GM12878 (cell line): ENCODE results near the gene GPR146. TPM values are rescaled to one million over a fixed set of nuclear protein-coding genes. Genes with fewer than 3 reads are reported as not detected.

Experiments
- BHLHE40 ChIP-seq, 2 experiments: fragments of 450-650 bp in 1 of 2; IDR thresholded peaks; 2 replicates each; pipeline ENCODE4 v1.6.1; 2011 to 2017; ENCODE audit warnings: low read depth in 2 of 2, borderline replicate concordance in 1 of 2, improper control_type of control experiment in 1 of 2, low read length in 1 of 2, mild to moderate bottlenecking in 1 of 2
- CBX3 ChIP-seq: fragments of 200-600 bp; sonication (generic); IDR thresholded peaks from 2 replicates; pipeline ENCODE4 v1.6.1; 2016; ENCODE audit warnings: low read depth, borderline replicate concordance
- CREM ChIP-seq: IDR thresholded peaks from 2 replicates; pipeline ENCODE4 v1.6.1; 2014; ENCODE audit warnings: antibody characterized with exemption, low read depth
- E2F4 ChIP-seq: IDR thresholded peaks from 2 replicates; pipeline ENCODE4 v1.6.1; 2012; ENCODE audit warnings: low read depth, low read length, improper control_type of control experiment
- EGR1 ChIP-seq, 2 experiments: IDR thresholded peaks; 1 replicate in 1 of 2; 2 replicates in 1 of 2; pipeline ENCODE4 v1.6.1; 2011 to 2012; ENCODE audit warnings: low read depth in 2 of 2, low read length in 2 of 2, borderline replicate concordance in 1 of 2, mild to moderate bottlenecking in 1 of 2, moderate library complexity in 1 of 2
- FOXK2 ChIP-seq: fragments of 450-650 bp; IDR thresholded peaks from 2 replicates; pipeline ENCODE4 v1.6.1; 2017; ENCODE audit warnings: mild to moderate bottlenecking, moderate library complexity
- JUND ChIP-seq: IDR thresholded peaks from 2 replicates; pipeline ENCODE4 v1.6.1; 2012; ENCODE audit warnings: low read depth, mild to moderate bottlenecking, low read length, improper control_type of control experiment, moderate library complexity
- RB1 ChIP-seq: fragments of 450-650 bp; formaldehyde crosslinking; IDR thresholded peaks from 2 replicates; pipeline ENCODE4 v1.6.1; 2017; ENCODE audit warnings: mild to moderate bottlenecking, borderline replicate concordance
- SRF ChIP-seq, 2 experiments: IDR thresholded peaks; 2 replicates each; pipeline ENCODE4 v1.6.1; 2011; ENCODE audit warnings: low read depth in 2 of 2, low read length in 2 of 2, mild to moderate bottlenecking in 1 of 2, moderate library complexity in 1 of 2
- polyA plus RNA-seq, 11 experiments: library from polyadenylated mRNA; depleted of rRNA in 4 of 11; unstranded in 6 of 11; stranded (reverse) in 5 of 11; fragments of >200 nt; fragmentation: Nextera tagmentation in 4 of 11; fragmentation: Illumina TruSeq in 1 of 11; extraction: Ambion mirVana in 4 of 11; extraction: Trizol in 1 of 11; gene quantifications; 1 replicate in 1 of 11; 2 replicates in 10 of 11; pipeline versions ENCODE4 v1.2.1 to v1.2.3, GENCODE V29; 2011 to 2016; ENCODE audit warnings: inconsistent platforms in 2 of 11, missing spikeins in 2 of 11, low read depth in 1 of 11
- total RNA-seq, 4 experiments: library from RNA; depleted of rRNA in 3 of 4; stranded (reverse); fragments of >200 nt in 3 of 4; fragmentation: Illumina TruSeq in 1 of 4; extraction: Trizol in 1 of 4; gene quantifications; 2 replicates each; pipeline versions ENCODE4 v1.2.1 to v1.2.3, GENCODE V29; 2013 to 2021
- TF ChIP-seq, protein P1 (sequence below): fragments of 450-650 bp; formaldehyde crosslinking; IDR thresholded peaks from 2 replicates; pipeline ENCODE4 v1.4.0; 2020; ENCODE audit warnings: mild to moderate bottlenecking, moderate library complexity

Gene GPR146
- total and polyA plus RNA-seq, 10 of the 15 experiments (the other 5 are each of a cell fraction or from before 2014, with no cell fraction given): 0.19 to 12.0 (median 0.54) TPM; not detected in 2

DNA sequence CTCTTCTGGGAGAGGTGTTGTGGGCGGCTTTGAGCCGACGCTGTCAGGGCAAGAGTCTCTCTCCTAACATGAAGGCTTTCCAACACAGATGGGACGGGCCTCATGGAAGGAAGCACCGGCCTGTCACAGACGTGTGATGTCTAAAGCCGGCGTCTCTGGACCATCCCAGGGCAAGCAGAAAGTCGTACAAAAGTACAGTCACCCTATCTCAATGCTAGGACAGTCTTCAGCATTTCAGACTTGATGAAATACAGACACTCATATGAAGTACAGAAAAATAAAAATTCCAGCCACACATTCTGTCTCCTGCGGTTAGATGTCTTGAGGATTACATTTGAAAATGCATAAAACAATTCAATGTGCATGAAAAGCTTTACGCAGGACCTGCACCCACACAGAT lies 30.8 kb upstream of the GPR146 start (continued):
- TF ChIP-seq, protein P1, sequence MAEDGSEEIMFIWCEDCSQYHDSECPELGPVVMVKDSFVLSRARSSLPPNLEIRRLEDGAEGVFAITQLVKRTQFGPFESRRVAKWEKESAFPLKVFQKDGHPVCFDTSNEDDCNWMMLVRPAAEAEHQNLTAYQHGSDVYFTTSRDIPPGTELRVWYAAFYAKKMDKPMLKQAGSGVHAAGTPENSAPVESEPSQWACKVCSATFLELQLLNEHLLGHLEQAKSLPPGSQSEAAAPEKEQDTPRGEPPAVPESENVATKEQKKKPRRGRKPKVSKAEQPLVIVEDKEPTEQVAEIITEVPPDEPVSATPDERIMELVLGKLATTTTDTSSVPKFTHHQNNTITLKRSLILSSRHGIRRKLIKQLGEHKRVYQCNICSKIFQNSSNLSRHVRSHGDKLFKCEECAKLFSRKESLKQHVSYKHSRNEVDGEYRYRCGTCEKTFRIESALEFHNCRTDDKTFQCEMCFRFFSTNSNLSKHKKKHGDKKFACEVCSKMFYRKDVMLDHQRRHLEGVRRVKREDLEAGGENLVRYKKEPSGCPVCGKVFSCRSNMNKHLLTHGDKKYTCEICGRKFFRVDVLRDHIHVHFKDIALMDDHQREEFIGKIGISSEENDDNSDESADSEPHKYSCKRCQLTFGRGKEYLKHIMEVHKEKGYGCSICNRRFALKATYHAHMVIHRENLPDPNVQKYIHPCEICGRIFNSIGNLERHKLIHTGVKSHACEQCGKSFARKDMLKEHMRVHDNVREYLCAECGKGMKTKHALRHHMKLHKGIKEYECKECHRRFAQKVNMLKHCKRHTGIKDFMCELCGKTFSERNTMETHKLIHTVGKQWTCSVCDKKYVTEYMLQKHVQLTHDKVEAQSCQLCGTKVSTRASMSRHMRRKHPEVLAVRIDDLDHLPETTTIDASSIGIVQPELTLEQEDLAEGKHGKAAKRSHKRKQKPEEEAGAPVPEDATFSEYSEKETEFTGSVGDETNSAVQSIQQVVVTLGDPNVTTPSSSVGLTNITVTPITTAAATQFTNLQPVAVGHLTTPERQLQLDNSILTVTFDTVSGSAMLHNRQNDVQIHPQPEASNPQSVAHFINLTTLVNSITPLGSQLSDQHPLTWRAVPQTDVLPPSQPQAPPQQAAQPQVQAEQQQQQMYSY (CRISPR knock-in tag): no peak
- TF ChIP-seq CBX3 (no peak), JUND (no peak), BHLHE40 (IDR thresholded peaks at IDR 0.05; ENCODE audit: borderline replicate concordance in 1 of 2, low read depth in 2 of 2, low read length in 1 of 2) (no peak), RB1 (no peak), E2F4 (no peak), FOXK2 (no peak), SRF (IDR thresholded peaks at IDR 0.05; ENCODE audit: low read depth in 2 of 2, low read length in 2 of 2) (no peak), CREM (no peak), EGR1 (IDR thresholded peaks at IDR 0.05; ENCODE audit: borderline replicate concordance in 1 of 2, low read depth in 2 of 2, low read length in 2 of 2) (no peak)
